A549 (cell line): ENCODE data around the gene OXNAD1. TPM values are rescaled to one million over a fixed set of nuclear protein-coding genes. Genes with fewer than 3 reads are reported as not detected.

Experiments used
- ATAC-seq, 2 experiments: fragments of 200-7000 bp in 1 of 2; fragments of >200 bp in 1 of 2; cut with Nextera tagmentation in 1 of 2; cut with Tn5 transposase in 1 of 2; 3 replicates each; pipeline versions ENCODE4 v1.8.0 to v1.9.1; 2018 to 2020; ENCODE audit warnings: mild to moderate bottlenecking in 1 of 2, moderate library complexity in 1 of 2
- CTCF ChIA-PET: fragments of 300-600 bp; sonication (Branson Sonifier 250); formaldehyde crosslinking; extraction: SDS; loops from one replicate; lab custom pipeline; 2021; ENCODE audit warnings: antibody characterized with exemption, inconsistent platforms; lab: Yijun Ruan, JAX
- POLR2A ChIA-PET: fragments of 350-600 bp; formaldehyde crosslinking; extraction: SDS; loops from one replicate; lab custom pipeline; 2021; ENCODE audit warnings: antibody characterized with exemption, inconsistent platforms; lab: Yijun Ruan, JAX
- DNase-seq, 2 experiments: peaks; one replicate each; pipeline versions ENCODE4 v3.0.0 to v3.0.0-alpha.2; 2011 to 2016; ENCODE audit warnings: low read depth in 1 of 2, low spot score in 1 of 2
- FAIRE-seq: peaks from 2 replicates; lab custom pipeline; 2011; peaks lifted over from hg19 to GRCh38; lab: Jason Lieb, UNC
- H3K27ac ChIP-seq, 2 experiments: fragments of >200 bp; sonication (Bioruptor Twin); formaldehyde crosslinking; 3 replicates each; pipeline ENCODE4 v1.5.1; 2016 to 2017
- H3K4me1 ChIP-seq: fragments of >200 bp; sonication (Bioruptor Twin); formaldehyde crosslinking; 3 replicates; pipeline ENCODE4 v1.6.1; 2016
- H3K4me2 ChIP-seq: fragments of >200 bp; sonication (Bioruptor Twin); formaldehyde crosslinking; 3 replicates; pipeline ENCODE4 v1.6.1; 2016
- H3K4me3 ChIP-seq: fragments of >200 bp; sonication (Bioruptor Twin); formaldehyde crosslinking; 3 replicates; pipeline ENCODE4 v1.5.1; 2016
- H3K9me3 ChIP-seq: fragments of >200 bp; sonication (Bioruptor Twin); formaldehyde crosslinking; 3 replicates; pipeline ENCODE4 v1.6.1; 2016
- CEBPB ChIP-seq, 2 experiments: fragments of >200 bp in 1 of 2; sonication (Bioruptor Twin) in 1 of 2; formaldehyde crosslinking in 1 of 2; IDR thresholded peaks; 2 replicates each; pipeline ENCODE4 v1.6.1; 2012 to 2016
- CHD2 ChIP-seq: fragments of 150-350 bp; IDR thresholded peaks from 2 replicates; pipeline ENCODE4 v1.6.1; 2014; ENCODE audit warnings: low read length; ENCODE audit not compliant: partially characterized antibody
- E2F6 ChIP-seq: IDR thresholded peaks from 2 replicates; pipeline ENCODE4 v1.6.1; 2012; ENCODE audit warnings: low read depth, borderline replicate concordance
- EHMT2 ChIP-seq: fragments of 200-600 bp; sonication (generic); IDR thresholded peaks from 2 replicates; pipeline ENCODE4 v1.6.1; 2016; ENCODE audit warnings: antibody characterized with exemption, low read depth, mild to moderate bottlenecking, moderate library complexity
- EP300 ChIP-seq, 2 experiments: fragments of >200 bp; sonication (Bioruptor Twin); formaldehyde crosslinking; IDR thresholded peaks; 2 replicates in 1 of 2; 3 replicates in 1 of 2; pipeline ENCODE4 v1.6.1; 2016 to 2017
- FOSB ChIP-seq: fragments of 250-450 bp; sonication (Bioruptor Pico); IDR thresholded peaks from 2 replicates; pipeline ENCODE4 v1.5.0; 2020; ENCODE audit warnings: mild to moderate bottlenecking, moderate library complexity
- FOSL2 ChIP-seq, 2 experiments: fragments of 450-650 bp in 1 of 2; fragments of >200 bp in 1 of 2; sonication (Bioruptor Twin) in 1 of 2; formaldehyde crosslinking; IDR thresholded peaks; 2 replicates each; pipeline versions ENCODE4 v1.5.0 to v1.6.1; 2016 to 2020; ENCODE audit warnings: mild to moderate bottlenecking in 1 of 2, moderate library complexity in 1 of 2
- FOXS1 ChIP-seq: fragments of 250-450 bp; sonication (Bioruptor Pico); IDR thresholded peaks from 2 replicates; pipeline ENCODE4 v1.5.0; 2020; ENCODE audit warnings: mild to moderate bottlenecking, moderate library complexity
- HDAC2 ChIP-seq: fragments of 200-600 bp; sonication (generic); IDR thresholded peaks from 2 replicates; pipeline ENCODE4 v1.6.1; 2016
- HOXA7 ChIP-seq: fragments of 250-450 bp; sonication (Bioruptor Pico); IDR thresholded peaks from 2 replicates; pipeline ENCODE4 v1.5.0; 2020; ENCODE audit warnings: mild to moderate bottlenecking, moderate library complexity
- HOXB13 ChIP-seq: fragments of 250-450 bp; sonication (Bioruptor Pico); IDR thresholded peaks from 2 replicates; pipeline ENCODE4 v1.5.0; 2020; ENCODE audit warnings: low read depth, mild to moderate bottlenecking, moderate library complexity
- HOXB5 ChIP-seq: fragments of 250-450 bp; sonication (Bioruptor Pico); IDR thresholded peaks from 2 replicates; pipeline ENCODE4 v1.5.0; 2020; ENCODE audit warnings: mild to moderate bottlenecking, moderate library complexity
- JUN ChIP-seq, 2 experiments: fragments of >200 bp; sonication (Bioruptor Twin); formaldehyde crosslinking; IDR thresholded peaks; 2 replicates in 1 of 2; 3 replicates in 1 of 2; pipeline ENCODE4 v1.6.1; 2016 to 2017
- NPAS2 ChIP-seq: fragments of 250-450 bp; sonication (Bioruptor Pico); IDR thresholded peaks from 2 replicates; pipeline ENCODE4 v1.8.0; 2022; ENCODE audit warnings: mild to moderate bottlenecking, moderate library complexity, borderline replicate concordance
- NR3C1 ChIP-seq: fragments of >200 bp; sonication (Bioruptor Twin); formaldehyde crosslinking; IDR thresholded peaks from 3 replicates; pipeline ENCODE4 v1.6.1; 2017
- RAD21 ChIP-seq, 2 experiments: fragments of >200 bp in 1 of 2; sonication (Bioruptor Twin) in 1 of 2; formaldehyde crosslinking in 1 of 2; IDR thresholded peaks in 1 of 2; conservative IDR thresholded peaks in 1 of 2; 2 replicates in 1 of 2; 3 replicates in 1 of 2; pipeline ENCODE4 v1.6.1; 2012 to 2018; ENCODE audit warnings: inconsistent platforms in 1 of 2
- REST ChIP-seq: fragments of 200-600 bp; sonication (generic); IDR thresholded peaks from 2 replicates; pipeline ENCODE4 v1.6.1; 2016; ENCODE audit warnings: antibody characterized with exemption, mild to moderate bottlenecking, moderate library complexity
- RFX5 ChIP-seq: fragments of 450-650 bp; IDR thresholded peaks from 2 replicates; pipeline ENCODE4 v1.7.1; 2014; ENCODE audit warnings: antibody characterized with exemption, mild to moderate bottlenecking, moderate library complexity
- RNF2 ChIP-seq: fragments of 200-600 bp; sonication (generic); IDR thresholded peaks from 2 replicates; pipeline ENCODE4 v1.6.1; 2016; ENCODE audit warnings: low read depth, mild to moderate bottlenecking, antibody characterized with exemption, moderate library complexity, borderline replicate concordance
- ZSCAN20 ChIP-seq: fragments of 250-450 bp; sonication (Bioruptor Pico); IDR thresholded peaks from 2 replicates; pipeline ENCODE4 v1.8.0; 2022; ENCODE audit warnings: mild to moderate bottlenecking, moderate library complexity
- WGBS: methylation state at CpG from one replicate; pipeline ENCODE4 v1.1.6; 2017; ENCODE audit errors: missing lambda C conversion rate; 5-methylcytosine and 5-hydroxymethylcytosine counted together
- polyA plus RNA-seq, 4 experiments: library from polyadenylated mRNA; depleted of rRNA in 3 of 4; stranded (reverse); fragments of >200 nt; fragmentation: RNase III in 1 of 4; extraction: RNeasy Plus Mini Kit Qiagen cat#74134 plus additional on column Dnase treatment in 1 of 4; gene quantifications; 2 replicates in 3 of 4; 3 replicates in 1 of 4; pipeline ENCODE4 v1.2.3, GENCODE V29; 2011 to 2017
- TF ChIP-seq, protein P1 (sequence below): fragments of >200 bp; sonication (Bioruptor Twin); formaldehyde crosslinking; IDR thresholded peaks from 3 replicates; pipeline ENCODE4 v1.6.1; 2016
- TF ChIP-seq, protein P2 (sequence below): IDR thresholded peaks from 2 replicates; pipeline ENCODE4 v1.6.1; 2012

Gene OXNAD1
- polyA plus RNA-seq, 2 of the 4 experiments (the other 2 are of a cell fraction), result 8.8 to 25.9 TPM

GRCh38 chr3:16260046-16260445, 5.0 kb upstream of the OXNAD1 start:
- no peak overlapping the region for H3K4me2 ChIP-seq
- CTCF ChIA-PET, result interaction anchor here (1.1 to 1.7 kb wide), 4 partner anchors 8 to 82 kb away, joined by 3 to 6 read pairs (median 4); no protein-coding TSS in a partner anchor
- 93% methylated on average over 1 of the region's 1 CpG for WGBS
- ATAC-seq (no peak), DNase-seq (no peak), FAIRE-seq (no peak)
- H3K27ac ChIP-seq, result no peak overlapping the region
- POLR2A ChIA-PET, result no interaction called here
- H3K4me1 ChIP-seq, result peaks cover 8% of the 10 kb centered on the region
- no peaks in the 10 kb centered on the region for H3K9me3 ChIP-seq
- H3K4me3 ChIP-seq, result no peak overlapping the region
- TF ChIP-seq HOXB13 (CRISPR knock-in tag) (no peak), EP300 (IDR thresholded peaks at IDR 0.05) (no peak), JUN (IDR thresholded peaks at IDR 0.05) (no peak), EHMT2 (no peak), REST (no peak), ZSCAN20 (CRISPR knock-in tag) (no peak), FOSL2 (IDR thresholded peaks at IDR 0.05) (no peak), FOSL2 (CRISPR knock-in tag; IDR thresholded peaks at IDR 0.05) (no peak), RNF2 (no peak), HOXB5 (CRISPR knock-in tag) (no peak), RFX5 (no peak), NR3C1 (no peak), CHD2 (no peak)
- TF ChIP-seq, protein P1, sequence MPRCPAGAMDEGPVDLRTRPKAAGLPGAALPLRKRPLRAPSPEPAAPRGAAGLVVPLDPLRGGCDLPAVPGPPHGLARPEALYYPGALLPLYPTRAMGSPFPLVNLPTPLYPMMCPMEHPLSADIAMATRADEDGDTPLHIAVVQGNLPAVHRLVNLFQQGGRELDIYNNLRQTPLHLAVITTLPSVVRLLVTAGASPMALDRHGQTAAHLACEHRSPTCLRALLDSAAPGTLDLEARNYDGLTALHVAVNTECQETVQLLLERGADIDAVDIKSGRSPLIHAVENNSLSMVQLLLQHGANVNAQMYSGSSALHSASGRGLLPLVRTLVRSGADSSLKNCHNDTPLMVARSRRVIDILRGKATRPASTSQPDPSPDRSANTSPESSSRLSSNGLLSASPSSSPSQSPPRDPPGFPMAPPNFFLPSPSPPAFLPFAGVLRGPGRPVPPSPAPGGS, result no peak

- no peak for FAIRE-seq
- ChIA-PET CTCF (interaction anchor here (0.7 kb wide), 1 partner anchor 15 kb away, joined by 3 read pairs; no protein-coding TSS in a partner anchor), POLR2A (no interaction called here)
- Histone ChIP-seq H3K27ac (no peak overlapping the region), H3K4me1 (peaks cover 19% of the 10 kb centered on the region), H3K4me3 (no peak overlapping the region), H3K9me3 (no peaks in the 10 kb centered on the region), H3K4me2 (no peak overlapping the region)
- TF ChIP-seq REST, result no peak
- no peak for TF ChIP-seq RAD21 (conservative IDR thresholded peaks at IDR 0.05 in 1 of 2, IDR thresholded peaks at IDR 0.05 in 1 of 2)
- no peak for TF ChIP-seq CEBPB (IDR thresholded peaks at IDR 0.05)
- TF ChIP-seq HDAC2, result no peak
- no peak for TF ChIP-seq E2F6
- TF ChIP-seq HOXA7 (CRISPR knock-in tag), result no peak
- no peak for TF ChIP-seq FOSB (CRISPR knock-in tag)
- TF ChIP-seq EHMT2, result no peak
- TF ChIP-seq, protein P2, sequence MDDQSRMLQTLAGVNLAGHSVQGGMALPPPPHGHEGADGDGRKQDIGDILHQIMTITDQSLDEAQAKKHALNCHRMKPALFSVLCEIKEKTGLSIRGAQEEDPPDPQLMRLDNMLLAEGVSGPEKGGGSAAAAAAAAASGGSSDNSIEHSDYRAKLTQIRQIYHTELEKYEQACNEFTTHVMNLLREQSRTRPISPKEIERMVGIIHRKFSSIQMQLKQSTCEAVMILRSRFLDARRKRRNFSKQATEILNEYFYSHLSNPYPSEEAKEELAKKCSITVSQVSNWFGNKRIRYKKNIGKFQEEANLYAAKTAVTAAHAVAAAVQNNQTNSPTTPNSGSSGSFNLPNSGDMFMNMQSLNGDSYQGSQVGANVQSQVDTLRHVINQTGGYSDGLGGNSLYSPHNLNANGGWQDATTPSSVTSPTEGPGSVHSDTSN, result no peak
- no peak for TF ChIP-seq NPAS2 (CRISPR knock-in tag)
- no peak for TF ChIP-seq NR3C1
- TF ChIP-seq FOXS1 (CRISPR knock-in tag), result no peak
- WGBS, result 89% methylated on average over 4 of the region's 4 CpGs
- no peak for ATAC-seq
- no peak for DNase-seq
Observed at GRCh38 chr3:16262174-16262573, 2.8 kb upstream of the OXNAD1 start.
